OCI-LY1 (cell line): ENCODE results near the gene ABCA4.

Experiments
- H2AFZ ChIP-seq: fragments of 200-600 bp; sonication (generic), shearing (Covaris generic); 2 replicates; pipeline ENCODE4 v1.6.0; 2014; ENCODE audit warnings: antibody characterized with exemption, mild to moderate bottlenecking, low read length
- H3F3A ChIP-seq: fragments of 200-600 bp; sonication (generic), shearing (Covaris generic); 2 replicates; pipeline ENCODE4 v1.6.0; 2014; ENCODE audit warnings: mild to moderate bottlenecking, antibody characterized with exemption, low read length, moderate library complexity; ENCODE audit not compliant: insufficient read depth
- H3K27ac ChIP-seq: fragments of 200-600 bp; sonication (generic); 2 replicates; pipeline ENCODE4 v1.5.1; 2014; ENCODE audit warnings: low read length, mixed run types, mild to moderate bottlenecking, low read depth; ENCODE audit not compliant: poor library complexity, severe bottlenecking
- H3K27me3 ChIP-seq: fragments of 200-600 bp; sonication (generic); 2 replicates; pipeline ENCODE4 v1.6.0; 2014; ENCODE audit warnings: antibody characterized with exemption, mild to moderate bottlenecking, low read length, moderate library complexity; ENCODE audit not compliant: insufficient read depth
- H3K36me3 ChIP-seq: fragments of 200-600 bp; sonication (generic); 2 replicates; pipeline ENCODE4 v1.6.1; 2014; ENCODE audit warnings: mild to moderate bottlenecking, antibody characterized with exemption, low read length, moderate library complexity, mixed read lengths; ENCODE audit not compliant: insufficient read depth
- H3K4me1 ChIP-seq: fragments of 200-600 bp; sonication (generic); 2 replicates; pipeline ENCODE4 v1.5.1; 2014; ENCODE audit warnings: mild to moderate bottlenecking, low read length, moderate library complexity; ENCODE audit not compliant: insufficient read depth, severe bottlenecking
- H3K4me2 ChIP-seq: fragments of 200-600 bp; sonication (generic), shearing (Covaris generic); 2 replicates; pipeline ENCODE4 v1.6.1; 2014; ENCODE audit warnings: low read length
- H3K4me3 ChIP-seq: fragments of 200-600 bp; sonication (generic); 2 replicates; pipeline ENCODE4 v1.5.1; 2014; ENCODE audit warnings: low read length, low read depth, mild to moderate bottlenecking, mixed read lengths; ENCODE audit not compliant: poor library complexity, severe bottlenecking
- H3K79me2 ChIP-seq: fragments of 200-600 bp; shearing (Covaris generic); 2 replicates; pipeline ENCODE4 v1.6.1; 2016; ENCODE audit warnings: mixed run types, low read length, mixed read lengths; ENCODE audit not compliant: insufficient read depth
- H3K9ac ChIP-seq: fragments of 200-600 bp; sonication (generic), shearing (Covaris generic); 2 replicates; pipeline ENCODE4 v1.6.1; 2014; ENCODE audit warnings: mild to moderate bottlenecking, low read length, mixed read lengths
- H3K9me2 ChIP-seq: fragments of 200-600 bp; sonication (generic), shearing (Covaris generic); 2 replicates; pipeline ENCODE4 v1.6.1; 2014; ENCODE audit warnings: low read depth, mild to moderate bottlenecking, low read length, mixed read lengths
- H3K9me3 ChIP-seq: fragments of 200-600 bp; shearing (Covaris generic); 2 replicates; pipeline ENCODE4 v1.6.1; 2014; ENCODE audit warnings: low read length, mixed read lengths
- H4K20me1 ChIP-seq: fragments of 200-600 bp; sonication (generic), shearing (Covaris generic); 2 replicates; pipeline ENCODE4 v1.6.0; 2016; ENCODE audit warnings: mild to moderate bottlenecking, low read length; ENCODE audit not compliant: insufficient read depth
- CTCF ChIP-seq: fragments of 200-600 bp; sonication (generic), shearing (Covaris generic); IDR thresholded peaks from 2 replicates; pipeline ENCODE4 v1.5.1; 2017; ENCODE audit warnings: mild to moderate bottlenecking, antibody characterized with exemption, low read length, moderate library complexity, mixed read lengths
- EZH2 ChIP-seq: fragments of 200-600 bp; sonication (generic), shearing (Covaris generic); IDR thresholded peaks from 2 replicates; pipeline ENCODE4 v1.8.0; 2017; ENCODE audit warnings: borderline replicate concordance, mixed run types, mild to moderate bottlenecking, antibody characterized with exemption, low read length, moderate library complexity, mixed read lengths

The ABCA4 gene

GRCh38 chr1:94099303-94099702 lies 21.6 kb downstream of the ABCA4 start:
- Histone ChIP-seq H3K36me3 (no peaks in the 10 kb centered on the region), H3K9me3 (no peaks in the 10 kb centered on the region), H2AFZ (no peak overlapping the region), H3K9me2 (no peaks in the 10 kb centered on the region), H4K20me1 (no peaks in the 10 kb centered on the region), H3K27me3 (no peaks in the 10 kb centered on the region), H3K27ac (no peak overlapping the region), H3F3A (no peaks in the 10 kb centered on the region), H3K79me2 (no peaks in the 10 kb centered on the region), H3K4me3 (no peak overlapping the region), H3K4me2 (no peak overlapping the region), H3K4me1 (no peaks in the 10 kb centered on the region), H3K9ac (no peak overlapping the region)
- TF ChIP-seq EZH2 (no peak), CTCF (no peak)

- H3K36me3 ChIP-seq: no peaks in the 10 kb centered on the region
- H3K4me3 ChIP-seq: no peak overlapping the region
- H3F3A ChIP-seq: no peaks in the 10 kb centered on the region
- no peak overlapping the region for H3K4me2 ChIP-seq
- H3K27me3 ChIP-seq: no peaks in the 10 kb centered on the region
- TF ChIP-seq CTCF: no peak
- no peak for TF ChIP-seq EZH2
- no peaks in the 10 kb centered on the region for H4K20me1 ChIP-seq
- H2AFZ ChIP-seq: no peak overlapping the region
- no peaks in the 10 kb centered on the region for H3K9me3 ChIP-seq
- H3K4me1 ChIP-seq: no peaks in the 10 kb centered on the region
- H3K9me2 ChIP-seq: no peaks in the 10 kb centered on the region
- H3K27ac ChIP-seq: no peak overlapping the region
- H3K79me2 ChIP-seq: no peaks in the 10 kb centered on the region
- H3K9ac ChIP-seq: no peak overlapping the region
Measured at GRCh38 chr1:94098585-94099111, 22.3 kb downstream of the ABCA4 start.

GRCh38 chr1:94096797-94097549 lies 24.0 kb downstream of the ABCA4 start:
- no peak overlapping the region for H3K4me2 ChIP-seq
- TF ChIP-seq CTCF: no peak
- TF ChIP-seq EZH2: no peak
- H3K9ac ChIP-seq: no peak overlapping the region
- no peaks in the 10 kb centered on the region for H3K27me3 ChIP-seq
- no peaks in the 10 kb centered on the region for H3K9me2 ChIP-seq
- no peaks in the 10 kb centered on the region for H3K9me3 ChIP-seq
- no peak overlapping the region for H3K27ac ChIP-seq
- H3K4me1 ChIP-seq: no peaks in the 10 kb centered on the region
- no peaks in the 10 kb centered on the region for H3F3A ChIP-seq
- no peaks in the 10 kb centered on the region for H3K79me2 ChIP-seq
- H2AFZ ChIP-seq: no peak overlapping the region
- H4K20me1 ChIP-seq: no peaks in the 10 kb centered on the region
- no peaks in the 10 kb centered on the region for H3K36me3 ChIP-seq
- no peak overlapping the region for H3K4me3 ChIP-seq
